HG02970 (cell line): ENCODE measurements around the gene IKZF1.

Experiments used
- ATAC-seq: cut with Tn5 transposase; IDR thresholded peaks from one replicate; pipeline ENCODE4 v1.9.1; 2021; ENCODE audit warnings: mild to moderate bottlenecking, moderate library complexity, moderate number of reproducible peaks; ENCODE audit not compliant: unreplicated experiment, low FRiP score

The IKZF1 gene

GRCh38 chr7:50307368-50308032 lies 3.0 kb downstream of the IKZF1 start:
- no peak for ATAC-seq

- ATAC-seq, result no peak
Observed at GRCh38 chr7:50308203-50308531, 3.7 kb downstream of the IKZF1 start.

- ATAC-seq, result no peak
Observed at GRCh38 chr7:50308532-50309385, 4.2 kb downstream of the IKZF1 start.

- no peak for ATAC-seq
Observed at GRCh38 chr7:50309721-50310120, 5.2 kb downstream of the IKZF1 start.

- no peak for ATAC-seq
Observed at GRCh38 chr7:50310361-50310760, 5.8 kb downstream of the IKZF1 start.

GRCh38 chr7:50310956-50311355 lies 6.4 kb downstream of the IKZF1 start:
- ATAC-seq, result no peak

GRCh38 chr7:50312250-50313162 lies 8.0 kb downstream of the IKZF1 start:
- no peak for ATAC-seq

- ATAC-seq, result no peak
Observed at GRCh38 chr7:50314836-50315592, 10.5 kb downstream of the IKZF1 start.

- no peak for ATAC-seq
Observed at GRCh38 chr7:50315739-50316671, 11.5 kb downstream of the IKZF1 start.

- ATAC-seq, result no peak
Observed at GRCh38 chr7:50317221-50317678, 12.7 kb downstream of the IKZF1 start.

- no peak for ATAC-seq
Observed at GRCh38 chr7:50317697-50318669, 13.5 kb downstream of the IKZF1 start.

GRCh38 chr7:50321487-50322067 lies 17.1 kb downstream of the IKZF1 start:
- ATAC-seq, result no peak

- ATAC-seq, result no peak
Observed at GRCh38 chr7:50324113-50324512, 19.6 kb downstream of the IKZF1 start.

- no peak for ATAC-seq
Observed at GRCh38 chr7:50327443-50327842, 22.9 kb downstream of the IKZF1 start.

GRCh38 chr7:50329775-50330174 lies 25.3 kb downstream of the IKZF1 start:
- no peak for ATAC-seq

GRCh38 chr7:50330254-50330653 lies 25.7 kb downstream of the IKZF1 start:
- no peak for ATAC-seq

GRCh38 chr7:50330696-50331095 lies 26.2 kb downstream of the IKZF1 start:
- no peak for ATAC-seq
